ACC112 (cell line): ENCODE results near the gene MYO1A.
"Not testable (repeated sequence)": the region's sequence is repeated elsewhere in the genome, so short reads cannot be mapped to it uniquely, and the experiment has no call there.

ENCODE experiments used
- H2AFZ ChIP-seq: fragments of 200-600 bp; sonication (generic); one replicate; pipeline ENCODE4 v1.6.0; 2017; ENCODE audit warnings: antibody characterized with exemption, low read length; ENCODE audit not compliant: unreplicated experiment
- H3K27ac ChIP-seq: fragments of 200-600 bp; sonication (generic); 2 replicates; pipeline ENCODE4 v1.5.1; 2014; ENCODE audit warnings: low read depth, mild to moderate bottlenecking, antibody characterized with exemption, low read length, moderate library complexity
- H3K27me3 ChIP-seq: fragments of 200-600 bp; sonication (generic); 2 replicates; pipeline ENCODE4 v1.6.1; 2014; ENCODE audit warnings: mild to moderate bottlenecking, antibody characterized with exemption, low read length, moderate library complexity, mixed read lengths; ENCODE audit not compliant: insufficient read depth
- H3K36me3 ChIP-seq: fragments of 200-600 bp; sonication (generic); 2 replicates; pipeline ENCODE4 v1.6.1; 2016; ENCODE audit warnings: mild to moderate bottlenecking, antibody characterized with exemption, low read length, moderate library complexity, mixed read lengths; ENCODE audit not compliant: insufficient read depth
- H3K4me1 ChIP-seq: fragments of 200-600 bp; sonication (generic); one replicate; pipeline ENCODE4 v1.6.1; 2016; ENCODE audit warnings: low read length, mixed read lengths; ENCODE audit not compliant: insufficient read depth, unreplicated experiment, control insufficient read depth
- H3K4me3 ChIP-seq: fragments of 200-600 bp; sonication (generic); 2 replicates; pipeline ENCODE4 v1.5.1; 2014; ENCODE audit warnings: mild to moderate bottlenecking, low read depth, low read length
- H3K79me2 ChIP-seq: fragments of 200-600 bp; sonication (generic); one replicate; pipeline ENCODE4 v1.6.0; 2016; ENCODE audit warnings: low read length; ENCODE audit not compliant: control insufficient read depth, unreplicated experiment, insufficient read depth

The MYO1A gene

GRCh38 chr12:57031789-57032188 is 18.1 kb downstream of the MYO1A start:
- Histone ChIP-seq H3K79me2 (no peaks in the 10 kb centered on the region), H2AFZ (no peak overlapping the region), H3K36me3 (no peaks in the 10 kb centered on the region), H3K4me1 (no peaks in the 10 kb centered on the region), H3K27me3 (peaks cover 67% of the 10 kb centered on the region), H3K27ac (no peak overlapping the region), H3K4me3 (no peak overlapping the region)

DNA sequence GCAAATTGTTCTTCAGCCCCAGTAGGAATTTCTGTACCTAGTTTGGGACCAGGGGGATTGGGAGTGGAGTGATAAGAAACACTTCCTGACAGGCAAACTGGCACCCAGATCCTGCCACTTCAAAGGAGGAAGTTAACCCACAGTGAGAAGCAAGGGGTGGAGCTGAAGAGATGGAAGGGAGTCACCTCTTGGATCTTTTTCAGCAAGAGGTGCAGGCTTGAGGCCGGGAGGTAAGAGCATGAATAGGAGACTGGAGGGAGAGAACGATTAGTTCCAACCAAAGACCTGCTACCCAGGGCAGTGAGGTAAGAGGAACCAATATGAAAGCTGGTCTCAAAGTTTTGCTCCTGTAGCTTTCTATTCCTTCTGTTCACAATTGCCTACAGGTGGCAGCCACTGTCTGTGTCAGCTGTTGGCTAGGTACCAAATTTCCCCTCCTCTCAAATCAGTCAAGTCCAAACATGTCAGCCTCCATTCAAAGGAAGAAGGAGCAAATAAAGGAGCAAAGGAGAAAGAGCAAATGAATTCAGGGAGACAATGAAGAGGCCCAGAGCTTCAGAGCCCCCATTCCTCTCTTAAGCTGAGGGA is 18.7 kb downstream of the MYO1A start:
- Histone ChIP-seq H3K4me3 (no peak overlapping the region), H3K79me2 (no peaks in the 10 kb centered on the region), H3K27ac (no peak overlapping the region), H2AFZ (no peak overlapping the region), H3K36me3 (no peaks in the 10 kb centered on the region), H3K27me3 (peaks cover 67% of the 10 kb centered on the region), H3K4me1 (no peaks in the 10 kb centered on the region)

DNA sequence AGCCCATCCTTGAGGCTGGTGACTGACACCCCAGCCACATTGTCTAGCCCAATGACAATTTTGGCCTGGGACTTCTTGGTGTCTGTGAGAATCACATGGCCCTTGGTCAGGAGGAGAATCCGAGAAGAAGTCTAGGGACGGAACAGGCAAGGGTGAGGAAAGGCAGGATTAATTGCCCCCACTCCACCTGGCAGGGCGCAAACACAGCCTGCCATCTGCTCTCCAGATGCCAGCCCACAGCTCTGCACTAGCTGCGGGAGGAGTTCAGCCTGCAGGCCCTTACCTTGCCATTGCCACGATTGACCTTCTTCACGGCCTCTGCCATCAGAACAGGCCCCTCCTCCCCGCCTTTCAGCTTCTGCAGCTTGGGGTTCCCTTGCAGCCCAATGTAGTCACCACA is 20.5 kb downstream of the MYO1A start:
- Histone ChIP-seq H3K4me3 (no peak overlapping the region), H2AFZ (no peak overlapping the region), H3K36me3 (no peaks in the 10 kb centered on the region), H3K4me1 (no peaks in the 10 kb centered on the region), H3K27ac (no peak overlapping the region), H3K79me2 (no peaks in the 10 kb centered on the region), H3K27me3 (peaks cover 72% of the 10 kb centered on the region)

GRCh38 chr12:57027805-57028153 is 22.1 kb downstream of the MYO1A start:
- Histone ChIP-seq H3K36me3 (no peaks in the 10 kb centered on the region), H3K4me1 (no peaks in the 10 kb centered on the region), H3K79me2 (no peaks in the 10 kb centered on the region), H3K27me3 (peaks cover 80% of the 10 kb centered on the region), H3K27ac (no peak overlapping the region), H3K4me3 (no peak overlapping the region), H2AFZ (no peak overlapping the region)

DNA sequence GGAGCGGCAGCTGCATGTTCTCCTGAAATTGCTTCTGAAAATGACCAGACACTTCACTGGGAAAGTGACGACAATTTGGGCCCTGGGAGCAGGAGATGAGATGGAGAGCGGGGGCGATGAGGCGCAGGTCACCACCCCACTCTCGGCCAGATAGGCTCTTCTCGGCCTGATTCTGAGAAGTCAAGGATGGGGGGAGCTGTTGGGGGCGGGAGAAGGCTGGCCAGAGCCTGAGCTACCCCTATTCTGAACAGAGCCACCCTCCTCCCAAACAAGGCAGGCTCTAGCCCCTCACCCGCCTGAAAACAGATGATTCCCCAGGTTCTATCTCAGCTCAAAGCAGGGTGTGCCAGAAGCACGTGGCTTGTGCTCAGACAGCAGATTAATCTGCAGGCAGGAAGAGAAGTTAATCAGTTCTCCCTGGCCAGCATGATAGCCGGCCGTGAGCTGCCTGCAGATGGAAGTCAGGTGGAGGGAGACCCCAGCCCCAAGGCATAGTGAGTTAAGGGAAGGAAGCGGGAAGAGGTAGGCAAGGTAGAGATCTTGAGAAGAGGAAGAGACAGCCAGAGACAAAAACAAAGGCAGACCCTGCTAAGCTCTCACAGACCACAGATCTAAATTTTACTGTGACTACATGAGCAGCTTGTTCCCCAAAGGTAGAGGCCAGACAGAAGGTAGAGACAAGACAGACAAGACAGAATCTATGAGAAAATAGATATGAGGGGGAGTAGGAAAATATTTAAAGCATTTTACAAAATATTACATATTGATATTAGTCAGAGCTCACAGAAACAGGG is 22.7 kb downstream of the MYO1A start:
- H3K27me3 ChIP-seq = peaks cover 76% of the 10 kb centered on the region

DNA sequence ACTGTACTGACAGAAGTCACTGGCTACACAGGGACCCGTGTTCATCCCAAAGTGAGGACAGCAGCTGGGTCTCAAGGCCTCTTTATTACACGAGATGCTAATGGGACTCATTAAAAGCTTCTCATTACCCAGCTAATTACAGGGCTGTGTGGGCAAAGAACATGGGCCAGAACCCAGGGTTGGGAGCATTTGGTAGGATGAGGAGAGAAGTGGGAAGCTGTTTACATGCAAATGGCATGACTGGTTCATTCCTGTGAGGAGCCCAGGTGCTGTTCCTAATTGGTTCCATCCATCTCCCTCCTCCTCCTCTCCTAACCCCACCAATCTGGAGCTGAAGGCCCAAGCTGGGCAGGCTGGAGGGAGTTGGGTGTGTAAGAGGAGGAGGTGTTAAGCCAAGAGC is 24.7 kb downstream of the MYO1A start:
- Histone ChIP-seq H3K79me2 (no peaks in the 10 kb centered on the region), H3K27me3 (peaks cover 59% of the 10 kb centered on the region), H3K36me3 (no peaks in the 10 kb centered on the region), H3K4me3 (no peak overlapping the region), H3K4me1 (no peaks in the 10 kb centered on the region), H3K27ac (no peak overlapping the region), H2AFZ (no peak overlapping the region)

More for the DNA sequence above, 22.7 kb downstream of the MYO1A start:
- Histone ChIP-seq H3K79me2 (no peaks in the 10 kb centered on the region), H2AFZ (no peak overlapping the region), H3K4me3 (no peak overlapping the region), H3K36me3 (no peaks in the 10 kb centered on the region), H3K4me1 (no peaks in the 10 kb centered on the region), H3K27ac (no peak overlapping the region)

DNA sequence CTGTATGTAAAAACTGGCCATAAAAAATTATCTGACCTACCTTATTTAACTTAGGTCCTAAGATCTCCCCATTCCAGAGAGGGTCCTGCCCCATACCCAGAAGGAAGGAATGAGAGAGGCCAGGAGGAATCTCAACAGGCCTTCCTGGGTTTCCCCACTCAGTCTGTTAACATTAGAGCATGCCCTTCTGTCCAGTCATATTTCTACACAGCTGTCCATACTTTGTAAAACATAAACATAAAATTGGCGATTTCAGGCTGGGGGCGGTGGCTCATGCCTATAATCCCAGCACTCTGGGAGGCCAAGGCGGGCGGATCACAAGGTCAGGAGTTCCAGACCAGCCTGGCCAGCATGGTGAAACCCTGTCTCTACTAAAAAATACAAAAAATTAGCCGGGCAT is 27.6 kb downstream of the MYO1A start:
- not testable (repeated sequence) for H3K27ac ChIP-seq, H2AFZ ChIP-seq, H3K4me1 ChIP-seq, H3K4me3 ChIP-seq, H3K79me2 ChIP-seq, H3K36me3 ChIP-seq
- peaks cover 35% of the 10 kb centered on the region for H3K27me3 ChIP-seq

DNA sequence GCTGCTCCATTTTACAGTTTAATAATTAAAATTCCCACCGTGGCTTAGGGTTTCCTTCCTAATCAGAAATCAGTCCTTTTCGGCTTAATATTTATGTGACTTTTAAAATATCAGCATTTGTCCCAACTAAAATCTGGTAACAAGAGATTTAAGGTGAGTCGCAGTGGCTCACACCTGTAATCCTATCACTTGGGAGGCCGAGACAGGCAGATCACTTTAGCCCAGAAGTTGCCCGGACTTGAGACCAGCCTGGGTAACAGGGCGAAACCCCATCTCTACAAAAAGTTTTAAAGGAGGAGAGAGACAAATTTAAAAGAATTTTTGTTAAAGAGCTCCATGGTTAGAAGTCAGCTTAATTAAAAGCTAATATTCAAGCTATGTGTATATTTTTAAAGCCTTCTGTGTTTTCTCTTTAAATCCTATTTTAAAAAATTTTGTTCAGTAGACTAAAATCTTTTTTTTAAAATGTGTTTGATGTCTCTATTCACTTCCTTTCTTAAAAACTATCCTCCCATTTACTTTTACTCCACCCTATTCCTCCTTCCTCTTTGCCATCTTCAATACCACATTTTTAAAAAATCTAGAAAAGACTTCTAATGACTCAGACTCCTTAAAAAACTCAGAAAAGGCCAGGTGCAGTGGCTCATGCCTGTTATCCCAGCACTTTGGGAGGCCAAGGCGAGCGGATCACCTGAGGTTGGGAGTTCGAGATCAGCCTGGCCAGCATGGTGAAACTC is 29.8 kb downstream of the MYO1A start:
- Histone ChIP-seq H3K4me3 (no peak overlapping the region), H3K79me2 (no peaks in the 10 kb centered on the region), H3K27me3 (peaks cover 30% of the 10 kb centered on the region), H3K36me3 (no peaks in the 10 kb centered on the region), H3K4me1 (no peaks in the 10 kb centered on the region), H2AFZ (no peak overlapping the region), H3K27ac (no peak overlapping the region)

DNA sequence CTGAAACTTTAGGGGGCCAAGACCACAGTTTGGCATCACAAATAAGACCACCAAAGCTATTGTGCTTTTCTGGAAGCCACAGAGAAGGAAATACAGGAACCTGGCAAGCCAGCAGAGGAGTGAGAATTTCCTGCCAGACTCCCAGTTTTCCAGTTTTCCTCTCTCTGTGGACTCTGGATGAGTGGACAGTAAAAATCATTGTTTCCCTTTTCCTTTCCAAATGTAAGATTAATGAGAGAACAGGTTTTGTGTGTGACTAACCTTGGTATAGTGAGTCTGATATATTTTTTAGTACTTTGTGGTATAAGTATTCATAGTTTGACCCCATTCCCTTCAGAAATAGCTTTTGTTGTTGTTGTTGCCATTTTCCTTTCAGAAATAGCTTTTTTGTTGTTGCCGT is 31.0 kb downstream of the MYO1A start:
- no peak overlapping the region for H2AFZ ChIP-seq

GRCh38 chr12:57018353-57018752 is 31.6 kb downstream of the MYO1A start:
- not testable (repeated sequence) for H3K4me3 ChIP-seq

More for the DNA sequence above, 31.0 kb downstream of the MYO1A start:
- H3K79me2 ChIP-seq = no peaks in the 10 kb centered on the region
- no peak overlapping the region for H3K27ac ChIP-seq
- no peak overlapping the region for H3K4me3 ChIP-seq
- H3K4me1 ChIP-seq = no peaks in the 10 kb centered on the region
- H3K36me3 ChIP-seq = no peaks in the 10 kb centered on the region
- H3K27me3 ChIP-seq = peaks cover 30% of the 10 kb centered on the region

GRCh38 chr12:57016348-57016747 is 33.6 kb downstream of the MYO1A start, which contains the start of gene TAC3:
TAC3 (minus strand) TSS chr12:57016529; CDS start chr12:57015797, 732 bp downstream.
- no peaks in the 10 kb centered on the region for H3K79me2 ChIP-seq

More at GRCh38 chr12:57018353-57018752, 31.6 kb downstream of the MYO1A start:
- peaks cover 33% of the 10 kb centered on the region for H3K27me3 ChIP-seq
- H3K27ac ChIP-seq, H3K36me3 ChIP-seq, H2AFZ ChIP-seq, H3K79me2 ChIP-seq, H3K4me1 ChIP-seq: not testable (repeated sequence)

More at GRCh38 chr12:57016348-57016747, 33.6 kb downstream of the MYO1A start, which contains the start of gene TAC3:
- Histone ChIP-seq H3K4me3 (no peak within 1 kb of the TSS), H3K4me1 (no peaks in the 10 kb centered on the region), H3K27ac (no peak within 1 kb of the TSS), H3K36me3 (no peaks in the 10 kb centered on the region), H3K27me3 (peaks cover 48% of the 10 kb centered on the region), H2AFZ (no peak within 1 kb of the TSS)
